NCI-H1048 (cell line): ENCODE measurements around the gene DAD1.

ENCODE experiments used
- DNase-seq: peaks from one replicate; lab custom pipeline; 2025; lab: John Stamatoyannopoulos, UW

DAD1 gene

GRCh38 chr14:22515929-22516328 is 73.1 kb downstream of the DAD1 start:
- DNase-seq = no peak
